ENCODE data around the gene EPAS1.

EPAS1 gene

GRCh38 chr2:46416280-46416679, 119.1 kb downstream of the EPAS1 start:
- TF ChIP-seq, protein P1, sequence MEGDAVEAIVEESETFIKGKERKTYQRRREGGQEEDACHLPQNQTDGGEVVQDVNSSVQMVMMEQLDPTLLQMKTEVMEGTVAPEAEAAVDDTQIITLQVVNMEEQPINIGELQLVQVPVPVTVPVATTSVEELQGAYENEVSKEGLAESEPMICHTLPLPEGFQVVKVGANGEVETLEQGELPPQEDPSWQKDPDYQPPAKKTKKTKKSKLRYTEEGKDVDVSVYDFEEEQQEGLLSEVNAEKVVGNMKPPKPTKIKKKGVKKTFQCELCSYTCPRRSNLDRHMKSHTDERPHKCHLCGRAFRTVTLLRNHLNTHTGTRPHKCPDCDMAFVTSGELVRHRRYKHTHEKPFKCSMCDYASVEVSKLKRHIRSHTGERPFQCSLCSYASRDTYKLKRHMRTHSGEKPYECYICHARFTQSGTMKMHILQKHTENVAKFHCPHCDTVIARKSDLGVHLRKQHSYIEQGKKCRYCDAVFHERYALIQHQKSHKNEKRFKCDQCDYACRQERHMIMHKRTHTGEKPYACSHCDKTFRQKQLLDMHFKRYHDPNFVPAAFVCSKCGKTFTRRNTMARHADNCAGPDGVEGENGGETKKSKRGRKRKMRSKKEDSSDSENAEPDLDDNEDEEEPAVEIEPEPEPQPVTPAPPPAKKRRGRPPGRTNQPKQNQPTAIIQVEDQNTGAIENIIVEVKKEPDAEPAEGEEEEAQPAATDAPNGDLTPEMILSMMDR (IDR thresholded peaks at IDR 0.05; ENCODE audit: borderline replicate concordance, control extremely low read depth, extremely low read depth, insufficient read depth, missing control alignments): no peak
- in situ Hi-C loops (cut with MboI; ENCODE audit: low sequenced_read_pairs, unreplicated experiment): no loop called here
- DNase-seq (ENCODE audit: low spot score): no peak

- TF ChIP-seq, protein P1 (IDR thresholded peaks at IDR 0.05; ENCODE audit: borderline replicate concordance, control extremely low read depth, extremely low read depth, insufficient read depth, missing control alignments): no peak
- no peak for DNase-seq (ENCODE audit: low spot score)
- in situ Hi-C loops (cut with MboI; ENCODE audit: low sequenced_read_pairs, unreplicated experiment): no loop called here
Measured at GRCh38 chr2:46416739-46417403, 119.7 kb downstream of the EPAS1 start.

DNA sequence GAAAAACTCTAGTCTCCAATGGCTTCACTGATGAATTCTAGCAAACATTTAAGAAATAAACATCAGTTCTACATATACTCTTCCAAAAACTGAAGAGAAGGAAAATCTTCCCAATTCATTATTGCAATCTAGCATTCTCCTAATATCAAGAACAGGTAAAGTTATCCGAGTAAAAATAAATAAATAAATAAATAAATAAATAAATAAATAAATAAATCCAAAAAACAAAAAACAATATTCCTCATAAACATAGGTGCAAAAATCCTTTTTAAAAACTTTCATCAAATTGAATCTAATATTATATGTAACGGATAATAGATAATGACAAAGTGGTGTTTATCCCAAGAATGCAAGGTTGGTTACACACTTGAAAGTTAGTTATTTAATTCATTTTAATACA, 123.7 kb downstream of the EPAS1 start:
- TF ChIP-seq, protein P1 (IDR thresholded peaks at IDR 0.05; ENCODE audit: borderline replicate concordance, control extremely low read depth, extremely low read depth, insufficient read depth, missing control alignments): no peak
- no peak for DNase-seq (ENCODE audit: low spot score)
- in situ Hi-C loops (cut with MboI; ENCODE audit: low sequenced_read_pairs, unreplicated experiment): no loop called here

DNA sequence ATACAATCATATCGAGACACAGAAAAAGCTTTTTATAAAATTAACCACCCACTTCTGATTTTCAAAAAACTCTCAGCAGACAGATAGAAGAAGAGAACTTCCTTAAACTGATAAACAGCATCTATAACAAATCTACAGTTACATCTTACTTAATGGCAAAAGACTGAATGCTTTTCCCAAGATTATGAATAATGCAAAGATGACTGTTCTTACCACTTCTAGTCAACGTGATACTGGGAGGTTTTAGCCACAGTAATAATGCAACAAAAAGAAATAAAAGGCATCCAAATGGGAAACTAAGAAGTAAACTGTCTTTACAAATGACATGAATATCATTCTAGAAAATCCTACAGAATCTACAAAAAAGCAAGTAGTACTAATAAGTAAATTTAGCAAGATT, 124.2 kb downstream of the EPAS1 start:
- in situ Hi-C loops (cut with MboI; ENCODE audit: low sequenced_read_pairs, unreplicated experiment): no loop called here
- no peak for DNase-seq (ENCODE audit: low spot score)
- TF ChIP-seq, protein P1 (IDR thresholded peaks at IDR 0.05; ENCODE audit: borderline replicate concordance, control extremely low read depth, extremely low read depth, insufficient read depth, missing control alignments): no peak

GRCh38 chr2:46422717-46423394, 125.6 kb downstream of the EPAS1 start:
- in situ Hi-C loops (cut with MboI; ENCODE audit: low sequenced_read_pairs, unreplicated experiment): no loop called here
- TF ChIP-seq, protein P1 (IDR thresholded peaks at IDR 0.05; ENCODE audit: borderline replicate concordance, control extremely low read depth, extremely low read depth, insufficient read depth, missing control alignments): no peak
- DNase-seq (ENCODE audit: low spot score): no peak

- TF ChIP-seq, protein P1 (IDR thresholded peaks at IDR 0.05; ENCODE audit: borderline replicate concordance, control extremely low read depth, extremely low read depth, insufficient read depth, missing control alignments): no peak
- in situ Hi-C loops (cut with MboI; ENCODE audit: low sequenced_read_pairs, unreplicated experiment): no loop called here
- no peak for DNase-seq (ENCODE audit: low spot score)
Measured at GRCh38 chr2:46424937-46425336, 127.7 kb downstream of the EPAS1 start.

Data from GM13976 (cell line).